ENCODE measurements around the gene RXRA. TPM values are rescaled to one million over a fixed set of nuclear protein-coding genes. Genes with fewer than 3 reads are reported as not detected.

Gene RXRA
- total RNA-seq, 1 donor from 2014 or later: 90.8 TPM

DNA sequence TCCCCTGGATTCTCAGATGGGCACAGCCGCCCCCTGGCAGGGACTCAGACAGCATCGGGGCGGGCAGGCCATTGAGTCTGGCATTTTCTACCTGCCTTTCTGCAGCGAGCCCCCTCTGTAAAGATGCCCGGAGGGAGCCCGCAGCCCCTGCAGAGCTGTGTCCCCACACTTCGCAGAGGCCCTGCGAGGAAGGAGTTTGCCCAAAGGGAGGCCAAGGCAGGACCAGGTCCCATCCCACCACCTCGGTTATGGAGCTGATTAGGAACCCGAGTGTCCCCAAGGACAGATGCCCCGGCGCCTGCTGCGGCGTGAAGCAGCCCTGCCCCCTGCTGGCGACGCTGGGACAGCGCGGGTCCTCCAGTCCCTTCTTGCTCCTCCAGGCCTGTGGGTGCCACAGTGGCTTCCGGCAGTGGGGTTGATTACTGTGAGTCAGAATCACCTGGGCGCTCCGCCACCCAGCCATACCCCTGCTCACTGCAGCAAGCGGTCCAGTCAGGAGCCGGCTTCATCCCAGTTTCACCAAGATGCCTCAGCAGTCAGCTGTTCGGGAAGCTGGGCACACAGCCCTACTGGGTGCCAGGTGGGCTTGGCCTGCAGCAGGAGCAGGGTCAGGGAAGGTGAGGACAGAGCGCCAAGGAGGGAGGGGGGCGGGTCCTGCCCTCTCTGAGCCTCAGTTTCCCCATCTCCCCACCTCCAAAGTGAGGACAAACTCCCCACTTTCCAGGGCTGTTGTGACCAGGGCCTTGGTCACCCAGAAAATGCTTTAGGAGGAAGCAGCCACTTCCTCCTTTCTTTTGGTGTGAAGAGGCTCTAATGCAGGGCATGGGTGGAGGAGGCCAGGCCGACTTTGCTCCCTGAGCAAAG, 117.2 kb downstream of the RXRA start:
- peak; percentile 91 for DNase-seq
- ATAC-seq: peak; percentile 82
- intact Hi-C loops (cut with micrococcal nuclease): no loop called here

DNA sequence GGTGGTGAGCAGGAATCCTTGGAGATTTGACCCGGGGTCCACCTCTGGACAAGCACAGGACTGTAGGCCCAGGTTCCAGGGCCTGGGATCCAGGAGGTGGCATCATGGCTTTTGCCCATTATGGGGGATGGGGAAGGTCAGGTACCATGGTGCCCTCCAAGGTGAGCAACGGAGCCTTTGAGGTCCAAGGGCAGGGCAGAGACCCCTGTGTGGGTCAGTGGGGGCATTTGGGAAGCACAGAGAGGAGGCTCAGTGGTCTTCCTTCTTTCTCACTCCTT, 117.7 kb downstream of the RXRA start:
- intact Hi-C loops (cut with micrococcal nuclease): no loop called here
- DNase-seq: no peak
- no peak for ATAC-seq

DNA sequence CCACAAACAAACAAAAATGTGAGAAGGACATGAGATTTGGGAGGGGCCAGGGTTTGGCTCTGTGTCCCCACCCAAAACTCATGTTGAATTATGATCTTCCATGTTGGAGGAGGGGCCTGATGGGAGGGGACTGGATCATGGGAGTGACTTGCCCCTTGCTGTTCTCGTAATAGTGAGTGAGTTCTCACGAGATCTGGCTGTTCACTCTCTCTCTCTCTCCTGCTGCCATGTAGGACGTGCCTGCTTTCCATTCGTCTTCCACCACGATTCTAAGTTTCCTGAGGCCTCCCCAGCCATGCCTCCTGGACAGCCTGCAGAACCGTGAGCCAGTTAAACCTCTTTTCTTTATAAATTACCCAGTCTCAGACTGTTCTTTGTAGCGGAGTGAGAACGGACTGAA, 118.7 kb downstream of the RXRA start:
- intact Hi-C loops (cut with micrococcal nuclease): no loop called here
- ATAC-seq (no peak), DNase-seq (no peak)

- peak; percentile 96 for ATAC-seq
- intact Hi-C loops (cut with micrococcal nuclease): no loop called here
- peak; percentile 93 for DNase-seq
Measured at GRCh38 chr9:134449180-134449916, 123.1 kb downstream of the RXRA start.

- DNase-seq (no peak), ATAC-seq (no peak)
- intact Hi-C loops (cut with micrococcal nuclease): no loop called here
Measured at GRCh38 chr9:134451700-134452458, 125.6 kb downstream of the RXRA start.

DNA sequence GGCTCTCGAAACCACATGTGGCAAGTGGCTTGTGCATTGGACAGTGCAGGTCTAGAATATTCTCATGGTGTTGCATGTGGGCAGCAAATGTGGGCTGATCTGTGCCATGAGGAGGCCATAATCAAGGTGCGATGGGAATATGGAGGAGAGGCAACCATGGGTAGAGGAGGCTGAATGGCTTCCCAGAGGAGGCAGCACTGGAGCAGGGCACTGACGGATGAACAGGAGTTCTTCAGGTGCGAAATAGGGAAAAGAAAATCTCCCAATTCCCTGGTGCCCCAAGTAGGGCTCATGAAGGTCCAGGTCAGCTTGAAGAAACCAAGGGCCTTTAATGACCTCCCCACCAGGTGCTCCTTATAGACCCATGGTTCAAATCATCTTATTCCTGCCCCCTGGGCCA, 126.5 kb downstream of the RXRA start:
- ATAC-seq (no peak), DNase-seq (no peak)
- intact Hi-C loops (cut with micrococcal nuclease): no loop called here

DNA sequence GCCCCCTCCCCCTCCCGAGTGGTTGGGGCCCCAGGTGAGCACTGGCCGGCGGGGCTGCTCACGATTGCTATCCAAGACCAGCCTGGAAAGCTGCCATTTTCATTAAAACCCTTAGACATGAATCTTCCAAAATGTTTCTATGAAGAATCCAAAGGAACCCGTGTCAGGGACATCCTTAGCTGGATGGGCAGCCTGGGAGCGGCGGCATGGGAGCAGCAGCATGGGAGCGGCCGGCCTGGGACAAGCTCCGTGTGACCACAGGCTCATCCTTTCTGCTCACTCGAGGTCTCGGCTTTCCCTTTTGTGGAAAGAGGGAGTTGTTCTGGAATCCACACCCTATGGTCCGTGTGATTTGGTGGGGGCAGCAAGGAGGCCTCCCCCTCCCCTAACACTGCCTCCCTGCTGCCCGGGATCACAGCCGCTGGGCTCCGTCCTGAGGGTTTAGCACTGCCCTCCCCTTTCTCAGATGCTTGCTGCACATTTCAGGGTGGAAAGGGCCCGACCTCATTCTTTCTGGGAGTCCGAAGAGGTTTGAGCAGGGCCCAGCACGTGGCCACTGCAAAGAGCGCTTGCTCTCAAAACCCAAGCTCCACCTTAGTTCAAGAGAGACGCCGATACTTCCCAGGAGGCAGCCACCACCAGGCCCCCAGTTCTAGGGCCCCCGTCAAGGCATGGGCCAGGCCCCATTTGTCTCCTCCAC, 127.7 kb downstream of the RXRA start:
- peak; percentile 13 for DNase-seq
- intact Hi-C loops (cut with micrococcal nuclease): no loop called here
- no peak for ATAC-seq

DNA sequence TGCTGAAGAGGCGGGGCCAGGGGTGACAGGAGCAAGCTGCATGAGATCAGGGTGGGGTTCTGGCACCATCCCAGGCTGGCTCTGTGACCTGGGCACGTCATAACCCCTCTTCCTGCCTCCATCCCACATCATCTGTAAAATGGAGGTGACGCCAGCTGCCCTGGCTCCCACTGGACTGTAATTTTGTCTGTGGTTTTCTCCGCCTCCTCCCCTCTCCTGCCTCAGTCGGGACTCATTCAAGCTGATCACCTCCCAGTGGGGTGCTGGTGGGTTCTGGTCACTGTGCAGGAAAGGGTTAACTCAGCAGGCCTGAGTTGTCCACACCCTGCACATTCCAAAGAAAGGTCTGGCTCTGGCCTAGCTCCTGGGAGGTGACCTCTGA, 128.2 kb downstream of the RXRA start:
- ATAC-seq (no peak), DNase-seq (peak; percentile 39)
- intact Hi-C loops (cut with micrococcal nuclease): no loop called here

DNA sequence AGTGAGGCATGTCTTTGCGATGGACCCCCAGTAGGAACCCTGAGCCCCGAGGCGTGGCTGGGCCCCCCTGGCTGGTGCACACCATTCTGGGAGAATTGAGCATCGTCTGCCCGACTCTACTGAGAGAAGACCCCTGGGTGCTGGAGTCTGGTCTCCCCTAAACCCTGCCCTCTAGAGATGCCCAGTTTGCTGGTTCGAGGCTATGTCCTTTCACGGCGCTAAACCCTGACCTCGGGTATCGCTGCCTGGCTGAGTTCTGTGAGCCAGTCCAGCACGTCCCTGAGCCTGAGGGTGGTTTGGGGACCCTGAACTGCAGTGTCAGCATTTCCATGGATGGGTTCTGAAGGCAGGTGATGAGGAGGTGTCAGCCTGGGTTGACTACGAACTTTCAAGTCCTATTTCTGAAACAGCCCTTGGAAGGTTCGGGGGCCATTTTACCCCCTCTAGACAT, 128.8 kb downstream of the RXRA start:
- ATAC-seq: no peak
- intact Hi-C loops (cut with micrococcal nuclease): no loop called here
- peak; percentile 23 for DNase-seq

GRCh38 chr9:134455537-134455933, 129.3 kb downstream of the RXRA start:
- DNase-seq (peak; percentile 45), ATAC-seq (no peak)
- intact Hi-C loops (cut with micrococcal nuclease): no loop called here

- peak; percentile 85 for ATAC-seq
- intact Hi-C loops (cut with micrococcal nuclease): no loop called here
- DNase-seq: peak; percentile 90
Measured at GRCh38 chr9:134455934-134456755, 129.9 kb downstream of the RXRA start.

DNA sequence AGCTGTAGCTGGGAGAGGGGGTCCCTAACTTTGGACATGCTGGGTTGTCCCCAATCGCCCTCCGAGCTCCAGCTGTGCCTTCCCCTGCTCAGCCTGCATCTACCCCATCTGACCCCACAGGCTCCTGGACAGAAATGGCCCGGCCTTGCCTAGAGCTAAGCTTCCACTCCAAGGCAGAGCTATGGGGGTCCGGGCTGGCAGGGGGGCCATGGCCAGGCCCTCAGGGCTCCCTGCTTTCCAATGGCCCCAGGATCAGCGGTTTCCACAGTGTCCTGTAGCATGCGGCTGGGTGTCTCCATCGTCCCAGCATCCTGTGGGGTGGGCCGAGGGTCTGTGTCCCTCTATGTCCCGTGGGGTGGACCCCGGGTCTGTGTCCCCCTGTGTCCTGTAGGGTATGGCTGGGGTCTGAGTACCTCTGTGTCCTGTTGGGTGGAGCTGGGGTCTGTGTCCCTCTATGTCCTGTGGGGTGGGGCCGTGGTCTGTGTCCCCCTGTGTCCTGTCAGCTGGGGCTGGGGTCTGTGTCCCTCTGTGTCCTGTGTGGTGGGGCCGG, 130.6 kb downstream of the RXRA start:
- ATAC-seq (no peak), DNase-seq (no peak)
- intact Hi-C loops (cut with micrococcal nuclease): no loop called here

- no peak for DNase-seq
- intact Hi-C loops (cut with micrococcal nuclease): no loop called here
- ATAC-seq: no peak
Measured at GRCh38 chr9:134457321-134458206, 131.3 kb downstream of the RXRA start.

DNA sequence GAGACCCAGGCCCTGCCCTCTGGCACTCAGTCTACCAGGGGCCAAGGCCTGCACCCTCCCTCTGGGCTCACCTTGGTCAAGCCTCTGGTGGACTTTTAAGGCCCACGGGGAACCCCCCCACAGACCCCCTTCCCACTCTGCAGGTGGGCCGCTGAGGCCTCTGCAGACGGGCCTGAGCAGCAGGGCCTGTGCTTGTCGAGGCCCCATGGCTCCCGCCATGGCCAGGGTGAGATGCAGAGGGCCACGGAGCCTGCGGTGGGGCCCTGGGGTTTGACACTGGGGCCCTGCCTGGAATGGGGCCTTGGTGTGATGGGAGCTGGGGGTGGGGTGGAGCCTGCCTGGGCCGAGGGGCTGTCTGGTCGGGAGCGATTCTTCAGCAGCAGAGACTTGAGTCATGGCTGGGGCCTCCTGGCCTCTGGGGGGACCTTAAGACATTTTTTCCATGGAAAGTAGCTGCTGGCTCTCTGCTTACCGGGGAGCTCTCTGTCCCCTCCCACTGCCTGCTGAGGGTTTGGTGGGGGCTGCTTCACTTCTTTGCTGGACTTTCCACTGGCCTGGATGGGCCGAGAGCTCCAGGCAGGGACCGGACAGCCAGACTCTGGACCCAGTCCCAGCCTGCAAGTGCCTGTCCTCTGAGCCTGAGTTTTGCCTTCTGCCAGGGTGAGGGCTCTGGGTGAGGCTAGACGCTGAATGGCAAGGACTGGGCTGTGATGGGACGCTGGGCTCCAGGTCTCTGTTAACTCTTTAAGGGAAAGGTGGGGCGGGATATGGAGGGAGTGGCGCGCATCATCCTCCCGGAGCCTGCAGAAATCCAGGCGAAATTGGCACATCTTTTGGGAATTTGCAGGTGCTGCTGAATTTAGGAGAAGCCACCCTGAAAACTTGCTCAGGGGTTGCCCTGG, 132.2 kb downstream of the RXRA start:
- intact Hi-C loops (cut with micrococcal nuclease): no loop called here
- peak; percentile 23 for ATAC-seq
- no peak for DNase-seq

- DNase-seq: no peak
- intact Hi-C loops (cut with micrococcal nuclease): no loop called here
- ATAC-seq: no peak
Measured at GRCh38 chr9:134459164-134459563, 132.9 kb downstream of the RXRA start.

- intact Hi-C loops (cut with micrococcal nuclease): no loop called here
- no peak for ATAC-seq
- DNase-seq: no peak
Measured at GRCh38 chr9:134459573-134459972, 133.3 kb downstream of the RXRA start.
